GM12874 (cell line): ENCODE results near the gene CCM2.

Experiments
- TF ChIP-seq, protein P1 (sequence below): IDR thresholded peaks from 2 replicates; pipeline ENCODE4 v1.5.1; 2011; ENCODE audit warnings: low read depth, mild to moderate bottlenecking, control low read depth, low read length, moderate library complexity; ENCODE audit not compliant: insufficient read depth

CCM2 gene

GRCh38 chr7:45024126-45024744 lies 24.2 kb downstream of the CCM2 start:
- TF ChIP-seq, protein P1, sequence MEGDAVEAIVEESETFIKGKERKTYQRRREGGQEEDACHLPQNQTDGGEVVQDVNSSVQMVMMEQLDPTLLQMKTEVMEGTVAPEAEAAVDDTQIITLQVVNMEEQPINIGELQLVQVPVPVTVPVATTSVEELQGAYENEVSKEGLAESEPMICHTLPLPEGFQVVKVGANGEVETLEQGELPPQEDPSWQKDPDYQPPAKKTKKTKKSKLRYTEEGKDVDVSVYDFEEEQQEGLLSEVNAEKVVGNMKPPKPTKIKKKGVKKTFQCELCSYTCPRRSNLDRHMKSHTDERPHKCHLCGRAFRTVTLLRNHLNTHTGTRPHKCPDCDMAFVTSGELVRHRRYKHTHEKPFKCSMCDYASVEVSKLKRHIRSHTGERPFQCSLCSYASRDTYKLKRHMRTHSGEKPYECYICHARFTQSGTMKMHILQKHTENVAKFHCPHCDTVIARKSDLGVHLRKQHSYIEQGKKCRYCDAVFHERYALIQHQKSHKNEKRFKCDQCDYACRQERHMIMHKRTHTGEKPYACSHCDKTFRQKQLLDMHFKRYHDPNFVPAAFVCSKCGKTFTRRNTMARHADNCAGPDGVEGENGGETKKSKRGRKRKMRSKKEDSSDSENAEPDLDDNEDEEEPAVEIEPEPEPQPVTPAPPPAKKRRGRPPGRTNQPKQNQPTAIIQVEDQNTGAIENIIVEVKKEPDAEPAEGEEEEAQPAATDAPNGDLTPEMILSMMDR = no peak

GRCh38 chr7:45026013-45026412 lies 26.0 kb downstream of the CCM2 start:
- TF ChIP-seq, protein P1 = no peak

DNA sequence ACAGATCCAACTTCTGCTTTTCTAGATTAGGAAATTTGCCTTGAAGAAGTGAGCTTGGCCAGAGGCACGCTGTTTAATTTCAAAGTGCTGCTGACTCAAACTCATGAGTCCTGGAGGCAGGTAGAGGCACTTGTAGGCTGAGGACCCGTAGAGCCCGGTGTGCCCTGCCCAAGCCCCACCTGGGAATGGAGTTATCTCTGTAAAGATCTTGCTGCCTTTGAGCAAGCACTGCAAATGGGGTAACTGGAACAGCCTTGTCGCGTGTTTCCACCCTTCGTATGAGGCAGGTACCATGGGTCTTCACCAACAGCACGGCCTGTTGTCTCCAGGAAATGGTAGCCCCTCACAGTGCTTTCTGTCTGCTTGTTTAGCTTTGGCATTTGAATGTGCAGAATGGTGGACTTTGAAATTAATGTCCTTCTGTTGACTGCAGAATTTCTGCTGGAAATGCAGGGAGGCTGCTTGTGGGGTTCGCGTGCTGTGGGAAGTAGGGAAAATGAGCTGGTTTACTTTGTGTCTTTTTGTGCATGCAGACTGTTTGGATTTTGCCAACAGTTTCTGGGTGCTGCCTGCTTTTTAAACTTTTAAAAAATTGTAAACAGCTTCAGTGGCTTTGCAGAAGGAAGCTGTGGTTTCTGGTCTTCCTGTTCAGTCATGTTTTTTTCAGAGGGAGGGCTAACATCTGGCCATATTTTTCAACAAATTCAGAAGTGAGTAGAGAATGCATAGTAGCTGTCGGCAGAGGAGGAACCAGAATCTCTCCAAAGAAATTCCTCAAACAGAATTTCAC lies 27.2 kb downstream of the CCM2 start:
- TF ChIP-seq, protein P1 = no peak

GRCh38 chr7:45027774-45028114 lies 27.7 kb downstream of the CCM2 start:
- TF ChIP-seq, protein P1 = no peak

DNA sequence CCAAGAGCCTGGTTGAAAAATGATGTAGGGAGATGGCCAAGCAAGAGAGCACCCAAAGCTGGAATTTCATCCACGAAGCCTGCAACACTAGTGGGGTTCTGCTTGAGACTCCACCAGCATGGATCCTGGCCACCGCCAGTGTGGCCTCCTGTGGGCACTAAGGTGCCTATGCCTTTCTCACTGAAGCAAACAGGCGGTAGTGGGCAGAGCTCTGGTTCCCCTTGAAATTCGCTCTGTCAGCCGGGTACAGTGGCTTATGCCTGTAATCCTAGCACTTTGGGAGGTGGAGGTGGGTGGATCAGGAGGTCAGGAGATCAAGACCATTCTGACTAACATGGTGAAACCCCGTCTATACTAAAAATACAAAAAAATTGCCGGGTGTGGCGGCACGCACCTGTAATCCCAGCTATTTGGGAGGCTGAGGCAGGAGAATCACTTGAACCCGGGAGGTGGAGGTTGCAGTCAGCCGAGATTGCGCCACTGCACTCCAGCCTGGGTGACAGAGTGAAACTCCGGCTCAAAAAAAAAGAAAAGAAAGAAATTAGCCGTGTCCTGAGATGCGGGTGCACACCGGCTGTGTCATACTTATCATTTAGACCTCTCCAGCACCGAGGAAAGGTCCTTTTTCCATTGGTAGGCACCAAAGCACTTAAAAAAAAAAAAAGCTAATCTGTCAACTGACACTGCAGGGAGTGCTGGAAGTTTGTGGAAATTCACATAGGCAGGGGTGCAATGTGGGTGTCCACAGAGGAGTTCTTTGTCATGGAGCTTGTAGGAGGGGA lies 28.3 kb downstream of the CCM2 start:
- TF ChIP-seq, protein P1 = no peak

GRCh38 chr7:45028920-45029344 lies 28.9 kb downstream of the CCM2 start:
- TF ChIP-seq, protein P1 = no peak

- TF ChIP-seq, protein P1 = no peak
These were observed 31.8 kb downstream of the CCM2 start for GRCh38 chr7:45031829-45032228.
